Fibroblast of lung (primary cell): ENCODE data around the gene LIPA.

Source experiments
- EZH2 ChIP-seq: IDR thresholded peaks from 2 replicates; pipeline ENCODE4 v1.5.1; 2012; ENCODE audit warnings: low read length, control low read depth, mild to moderate bottlenecking; ENCODE audit errors: missing control alignments
- TF ChIP-seq, protein P1 (sequence below), 2 donors: IDR thresholded peaks in 1 of 2; conservative IDR thresholded peaks in 1 of 2; 1 replicate in 1 of 2; 2 replicates in 1 of 2; pipeline ENCODE4 v1.5.1; 2011 to 2012; ENCODE audit warnings: low read length in 2 of 2, control low read depth in 1 of 2, inconsistent platforms in 1 of 2, low read depth in 1 of 2, mild to moderate bottlenecking in 1 of 2

- TF ChIP-seq, protein P1, sequence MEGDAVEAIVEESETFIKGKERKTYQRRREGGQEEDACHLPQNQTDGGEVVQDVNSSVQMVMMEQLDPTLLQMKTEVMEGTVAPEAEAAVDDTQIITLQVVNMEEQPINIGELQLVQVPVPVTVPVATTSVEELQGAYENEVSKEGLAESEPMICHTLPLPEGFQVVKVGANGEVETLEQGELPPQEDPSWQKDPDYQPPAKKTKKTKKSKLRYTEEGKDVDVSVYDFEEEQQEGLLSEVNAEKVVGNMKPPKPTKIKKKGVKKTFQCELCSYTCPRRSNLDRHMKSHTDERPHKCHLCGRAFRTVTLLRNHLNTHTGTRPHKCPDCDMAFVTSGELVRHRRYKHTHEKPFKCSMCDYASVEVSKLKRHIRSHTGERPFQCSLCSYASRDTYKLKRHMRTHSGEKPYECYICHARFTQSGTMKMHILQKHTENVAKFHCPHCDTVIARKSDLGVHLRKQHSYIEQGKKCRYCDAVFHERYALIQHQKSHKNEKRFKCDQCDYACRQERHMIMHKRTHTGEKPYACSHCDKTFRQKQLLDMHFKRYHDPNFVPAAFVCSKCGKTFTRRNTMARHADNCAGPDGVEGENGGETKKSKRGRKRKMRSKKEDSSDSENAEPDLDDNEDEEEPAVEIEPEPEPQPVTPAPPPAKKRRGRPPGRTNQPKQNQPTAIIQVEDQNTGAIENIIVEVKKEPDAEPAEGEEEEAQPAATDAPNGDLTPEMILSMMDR (conservative IDR thresholded peaks at IDR 0.05 in 1 of 2, IDR thresholded peaks at IDR 0.05 in 1 of 2; ENCODE audit: low read depth in 1 of 2, low read length in 2 of 2): no peak
- no peak for TF ChIP-seq EZH2
Observed at GRCh38 chr10:89164920-89165319, 86.7 kb downstream of the LIPA start.
